HepG2 (cell line): ENCODE data around the gene TEKT3. TPM values are rescaled to one million over a fixed set of nuclear protein-coding genes. Genes with fewer than 3 reads are reported as not detected.

Experiments used
- ATAC-seq: fragments of 200-7000 bp; cut with Tn5 transposase; 3 replicates; pipeline ENCODE4 v1.9.1; 2020; ENCODE audit warnings: mild to moderate bottlenecking, moderate library complexity
- BruUV-seq: library from RNA; stranded (reverse); fragments of 400-500 nt; replicated peaks from 2 replicates; lab custom pipeline; 2021; lab: Mats Ljungman, UMichigan
- CTCF ChIA-PET: fragments of 300-600 bp; formaldehyde crosslinking; extraction: SDS; loops from one replicate; lab custom pipeline; 2021; ENCODE audit warnings: low total read pairs, inconsistent platforms, low intra/inter-chr PET ratio; lab: Yijun Ruan, JAX
- POLR2A ChIA-PET: fragments of 350-600 bp; sonication (Branson Sonifier 250); formaldehyde crosslinking; loops from one replicate; lab custom pipeline; 2020; ENCODE audit warnings: antibody characterized with exemption, inconsistent platforms; lab: Yijun Ruan, JAX
- DNase-seq: peaks from one replicate; pipeline ENCODE4 v3.0.0-alpha.2; 2015; ENCODE audit warnings: low spot score
- FAIRE-seq: peaks from 3 replicates; lab custom pipeline; 2011; peaks lifted over from hg19 to GRCh38; lab: Jason Lieb, UNC
- H2AFZ ChIP-seq: one replicate; pipeline ENCODE4 v1.6.1; 2011; ENCODE audit warnings: low read length, inconsistent platforms
- H3K27ac ChIP-seq: fragments of 300-600 bp; 3 replicates; pipeline ENCODE4 v1.8.0; 2011; ENCODE audit warnings: mixed run types, mild to moderate bottlenecking, mixed read lengths, low read length, inconsistent platforms; ENCODE audit not compliant: insufficient read depth; ENCODE audit errors: extremely low read length
- H3K27me3 ChIP-seq, 2 experiments: fragments of 200-600 bp in 1 of 2; 2 replicates in 1 of 2; 3 replicates in 1 of 2; pipeline versions ENCODE4 v1.6.0 to v1.8.0; 2011; ENCODE audit warnings: low read length in 2 of 2, mild to moderate bottlenecking in 2 of 2, moderate library complexity in 2 of 2, inconsistent platforms in 1 of 2; ENCODE audit not compliant: insufficient read depth in 2 of 2, control insufficient read depth in 1 of 2
- H3K36me3 ChIP-seq, 2 experiments: fragments of 200-600 bp in 1 of 2; replicated peaks in 1 of 2; 2 replicates in 1 of 2; 3 replicates in 1 of 2; pipeline versions ENCODE4 v1.5.1 to v1.8.0; 2011; ENCODE audit warnings: low read length in 2 of 2, inconsistent platforms in 1 of 2; ENCODE audit not compliant: insufficient read depth in 2 of 2, control insufficient read depth in 1 of 2
- H3K4me1 ChIP-seq: 2 replicates; pipeline ENCODE4 v1.5.1; 2012; ENCODE audit warnings: low read length, inconsistent platforms; ENCODE audit not compliant: insufficient read depth
- H3K4me2 ChIP-seq: 2 replicates; pipeline ENCODE4 v1.6.0; 2011; ENCODE audit warnings: low read depth, low read length, inconsistent platforms
- H3K4me3 ChIP-seq, 3 experiments: fragments of 200-600 bp in 1 of 3; sonication (generic), shearing (Covaris generic) in 1 of 3; replicated peaks in 1 of 3; 2 replicates each; pipeline ENCODE4 v1.5.1; 2011 to 2016; ENCODE audit warnings: low read length in 3 of 3, inconsistent platforms in 2 of 3, low read depth in 2 of 3, mild to moderate bottlenecking in 2 of 3, control low read depth in 1 of 3, mixed read lengths in 1 of 3; ENCODE audit not compliant: insufficient read depth in 1 of 3
- H3K79me2 ChIP-seq: one replicate; pipeline ENCODE4 v1.6.1; 2011; ENCODE audit warnings: low read length, inconsistent platforms; ENCODE audit not compliant: insufficient read depth
- H3K9ac ChIP-seq: 2 replicates; pipeline ENCODE4 v1.6.0; 2011; ENCODE audit warnings: mild to moderate bottlenecking, low read depth, low read length, inconsistent platforms; ENCODE audit not compliant: insufficient read depth
- H3K9me3 ChIP-seq: 2 replicates; pipeline ENCODE4 v1.5.1; 2012; ENCODE audit warnings: mild to moderate bottlenecking, low read length
- H4K20me1 ChIP-seq: 2 replicates; pipeline ENCODE4 v1.6.0; 2011; ENCODE audit warnings: inconsistent platforms, mild to moderate bottlenecking, low read length, moderate library complexity; ENCODE audit not compliant: insufficient read depth
- HMGXB4 ChIP-seq, 2 experiments: sonication (generic) in 1 of 2; formaldehyde crosslinking in 1 of 2; IDR thresholded peaks; 2 replicates each; pipeline versions ENCODE4 v1.4.0 to v1.6.1; 2018 to 2020; ENCODE audit warnings: missing genetic modification reagents in 2 of 2, borderline replicate concordance in 1 of 2, low read depth in 1 of 2, mild to moderate bottlenecking in 1 of 2, missing biosample characterization in 1 of 2
- IKZF5 ChIP-seq: IDR thresholded peaks from 2 replicates; pipeline ENCODE4 v1.6.1; 2018; ENCODE audit warnings: missing genetic modification reagents, mild to moderate bottlenecking, missing compliant biosample characterization
- NFIB ChIP-seq: sonication (generic); formaldehyde crosslinking; IDR thresholded peaks from 2 replicates; pipeline ENCODE4 v1.9.0; 2021; ENCODE audit warnings: missing genetic modification reagents, mild to moderate bottlenecking, borderline replicate concordance
- PRDM4 ChIP-seq: sonication (generic); formaldehyde crosslinking; IDR thresholded peaks from 2 replicates; pipeline ENCODE4 v1.9.0; 2021; ENCODE audit warnings: missing genetic modification reagents, borderline replicate concordance
- SALL1 ChIP-seq: sonication (generic); formaldehyde crosslinking; IDR thresholded peaks from 2 replicates; pipeline ENCODE4 v1.8.0; 2022; ENCODE audit warnings: mild to moderate bottlenecking, missing genetic modification reagents
- SMC3 ChIP-seq: IDR thresholded peaks from 2 replicates; pipeline ENCODE4 v1.6.1; 2011; ENCODE audit warnings: low read length, improper control_type of control experiment
- TAF15 ChIP-seq: fragments of 200-400 bp; formaldehyde crosslinking; IDR thresholded peaks from one replicate; pipeline ENCODE4 v1.6.1; 2018; ENCODE audit warnings: mild to moderate bottlenecking, low read depth, low read length; ENCODE audit not compliant: poor library complexity, severe bottlenecking
- ZBTB44 ChIP-seq: sonication (generic); formaldehyde crosslinking; IDR thresholded peaks from 2 replicates; pipeline ENCODE4 v1.4.0; 2020; ENCODE audit warnings: missing genetic modification reagents
- ZNF180 ChIP-seq: sonication (generic); formaldehyde crosslinking; IDR thresholded peaks from 2 replicates; pipeline ENCODE4 v1.4.0; 2020; ENCODE audit warnings: low read depth, missing genetic modification reagents, borderline replicate concordance
- ZNF326 ChIP-seq: sonication (generic); formaldehyde crosslinking; IDR thresholded peaks from 2 replicates; pipeline ENCODE4 v1.4.0; 2020; ENCODE audit warnings: missing genetic modification reagents, borderline replicate concordance
- ZNF563 ChIP-seq: sonication (generic); formaldehyde crosslinking; IDR thresholded peaks from 2 replicates; pipeline ENCODE4 v1.8.0; 2022; ENCODE audit warnings: mild to moderate bottlenecking, moderate library complexity, missing genetic modification reagents
- WGBS: methylation state at CpG from one replicate; pipeline ENCODE4 v1.1.6; 2017; ENCODE audit warnings: low lambda C conversion rate; 5-methylcytosine and 5-hydroxymethylcytosine counted together
- in situ Hi-C: cut with HindIII; loops from 2 replicates; pipeline ENCODE4 v1.10.0; 2017; ENCODE audit warnings: low pct_unique_long_range_greater_than_20kb; ENCODE audit not compliant: extremely low pct_ligation_motif_present
- intact Hi-C: fragments of 100-400 bp; cut with micrococcal nuclease; formaldehyde crosslinking; loops from one replicate; pipeline ENCODE4 v1.10.0; 2022; ENCODE audit not compliant: unreplicated experiment
- polyA plus RNA-seq, 8 experiments: library from polyadenylated mRNA; depleted of rRNA in 3 of 8; stranded (reverse) in 7 of 8; unstranded in 1 of 8; fragments of >200 nt; fragmentation: Illumina TruSeq in 4 of 8; extraction: Trizol in 4 of 8; gene quantifications; 2 replicates each; pipeline versions ENCODE4 v1.2.1 to v1.2.3, GENCODE V29; 2011 to 2016; ENCODE audit warnings: low read depth in 4 of 8, missing spikeins in 1 of 8, mixed read lengths in 1 of 8; ENCODE audit not compliant: insufficient read depth in 1 of 8
- total RNA-seq, 5 experiments: library from RNA; depleted of rRNA; stranded (reverse); fragments of >200 nt; fragmentation: Illumina TruSeq; extraction: Trizol; gene quantifications; 2 replicates each; pipeline ENCODE4 v1.2.3, GENCODE V29; 2016; ENCODE audit warnings: low read depth in 1 of 5

TEKT3 gene
- total and polyA plus RNA-seq, 2 of the 13 experiments (the other 11 are each of a cell fraction or from before 2014, with no cell fraction given) = 0.58 to 0.82 TPM

- WGBS = 0% methylated on average over 6 of the region's 6 CpGs
- BruUV-seq = no TSS peak
- H3K4me1 ChIP-seq = no peaks in the 10 kb centered on the region
- ChIA-PET POLR2A (no interaction called here), CTCF (no interaction called here)
- no peak for FAIRE-seq
- no peak for DNase-seq
- H3K9me3 ChIP-seq = no peaks in the 10 kb centered on the region
- H3K4me2 ChIP-seq = peak overlapping the region; percentile 51; the same call in 1 of the 2 replicates
- no peaks in the 10 kb centered on the region for H4K20me1 ChIP-seq
- intact Hi-C loops (no loop called here), in situ Hi-C loops (no loop called here)
- no peak overlapping the region for H2AFZ ChIP-seq
- no peaks in the 10 kb centered on the region for H3K36me3 ChIP-seq
- no peak overlapping the region for H3K4me3 ChIP-seq
- H3K79me2 ChIP-seq = no peaks in the 10 kb centered on the region
- TF ChIP-seq ZNF563 (no peak), NFIB (no peak), IKZF5 (CRISPR knock-in tag) (no peak), ZBTB44 (CRISPR knock-in tag) (no peak), ZNF180 (CRISPR knock-in tag) (no peak)
- H3K9ac ChIP-seq = no peak overlapping the region
- H3K27ac ChIP-seq = no peak overlapping the region
- H3K27me3 ChIP-seq = peaks cover 2 to 3% of the 10 kb centered on the region in 2 experiments; a peak in 1 of 5 replicates
- no peak for ATAC-seq
Measured at GRCh38 chr17:15278380-15278779, 63.0 kb downstream of the TEKT3 start.

GRCh38 chr17:15274017-15274416, 67.4 kb downstream of the TEKT3 start:
- ATAC-seq (no peak), FAIRE-seq (no peak), DNase-seq (no peak)
- H3K79me2 ChIP-seq = no peaks in the 10 kb centered on the region
- CTCF ChIA-PET = no interaction called here
- no peaks in the 10 kb centered on the region for H3K36me3 ChIP-seq
- no peaks in the 10 kb centered on the region; the same call in 1 of the 2 replicates for H3K4me1 ChIP-seq
- no peaks in the 10 kb centered on the region for H3K9me3 ChIP-seq
- H2AFZ ChIP-seq = no peak overlapping the region
- H3K4me2 ChIP-seq = no peak overlapping the region
- H3K4me3 ChIP-seq = no peak overlapping the region
- intact Hi-C loops = no loop called here
- in situ Hi-C loops = no loop called here
- H3K27ac ChIP-seq = no peak overlapping the region
- H3K27me3 ChIP-seq = peaks cover 0 to 3% of the 10 kb centered on the region in 2 experiments; a peak in 1 of 5 replicates
- POLR2A ChIA-PET = no interaction called here
- WGBS = 21% methylated on average over 3 of the region's 3 CpGs
- no TSS peak for BruUV-seq
- H4K20me1 ChIP-seq = no peaks in the 10 kb centered on the region
- no peak overlapping the region for H3K9ac ChIP-seq
- no peak for TF ChIP-seq PRDM4 (CRISPR knock-in tag)
- TF ChIP-seq SMC3 = no peak
- no peak for TF ChIP-seq TAF15
- no peak for TF ChIP-seq ZNF326 (CRISPR knock-in tag)
- no peak for TF ChIP-seq SALL1 (CRISPR knock-in tag)
- TF ChIP-seq HMGXB4 (CRISPR knock-in tag; IDR thresholded peaks at IDR 0.05; ENCODE audit: borderline replicate concordance in 1 of 2, low read depth in 1 of 2) = no peak
